HepG2 (cell line): ENCODE results near the gene DOC2A. TPM values are rescaled to one million over a fixed set of nuclear protein-coding genes. Genes with fewer than 3 reads are reported as not detected.

Source experiments
- CEBPG ChIP-seq: IDR thresholded peaks from 2 replicates; pipeline ENCODE4 v1.6.1; 2016
- HOXA3 ChIP-seq: sonication (generic); formaldehyde crosslinking; IDR thresholded peaks from 2 replicates; pipeline ENCODE4 v1.5.0; 2020; ENCODE audit warnings: missing genetic modification reagents
- NCOA2 ChIP-seq: sonication (generic); formaldehyde crosslinking; IDR thresholded peaks from 2 replicates; pipeline ENCODE4 v1.8.0; 2022; ENCODE audit warnings: inconsistent platforms
- NR2F6 ChIP-seq, 2 experiments: IDR thresholded peaks; 2 replicates each; pipeline ENCODE4 v1.6.1; 2016; ENCODE audit warnings: antibody characterized with exemption in 1 of 2, mild to moderate bottlenecking in 1 of 2
- POLR2AphosphoS5 ChIP-seq: IDR thresholded peaks from 2 replicates; pipeline ENCODE4 v1.6.1; 2012; ENCODE audit warnings: low read depth, low read length
- RBFOX2 ChIP-seq: fragments of 200-400 bp; formaldehyde crosslinking; IDR thresholded peaks from 2 replicates; pipeline ENCODE4 v1.6.1; 2017; ENCODE audit warnings: low read depth, mild to moderate bottlenecking, low read length
- SMARCE1 ChIP-seq: fragments of 450-650 bp; IDR thresholded peaks from 2 replicates; pipeline ENCODE4 v1.6.1; 2017; ENCODE audit warnings: borderline replicate concordance
- TBX2 ChIP-seq: sonication (generic); formaldehyde crosslinking; IDR thresholded peaks from 2 replicates; pipeline ENCODE4 v1.5.0; 2020; ENCODE audit warnings: missing genetic modification reagents, mild to moderate bottlenecking, borderline replicate concordance
- TCF12 ChIP-seq, 2 experiments: fragments of 450-650 bp in 1 of 2; sonication (generic) in 1 of 2; formaldehyde crosslinking in 1 of 2; IDR thresholded peaks; 2 replicates each; pipeline versions ENCODE4 v1.6.1 to v1.8.0; 2017 to 2022; ENCODE audit warnings: antibody characterized with exemption in 1 of 2, mild to moderate bottlenecking in 1 of 2, missing genetic modification reagents in 1 of 2, moderate library complexity in 1 of 2
- TMF1 ChIP-seq: sonication (generic); formaldehyde crosslinking; IDR thresholded peaks from 2 replicates; pipeline ENCODE4 v1.8.1; 2022; ENCODE audit warnings: low read depth, missing genetic modification reagents
- ZFY ChIP-seq: sonication (generic); formaldehyde crosslinking; IDR thresholded peaks from 2 replicates; pipeline ENCODE4 v1.4.0; 2020; ENCODE audit warnings: missing genetic modification reagents
- ZNF569 ChIP-seq: sonication (generic); formaldehyde crosslinking; IDR thresholded peaks from 2 replicates; pipeline ENCODE4 v1.5.0; 2020; ENCODE audit warnings: mild to moderate bottlenecking, missing genetic modification reagents, moderate library complexity, borderline replicate concordance
- ZNF790 ChIP-seq: sonication (generic); formaldehyde crosslinking; IDR thresholded peaks from 2 replicates; pipeline ENCODE4 v1.8.0; 2022; ENCODE audit warnings: missing genetic modification reagents, mild to moderate bottlenecking, borderline replicate concordance
- polyA plus RNA-seq, 8 experiments: library from polyadenylated mRNA; depleted of rRNA in 3 of 8; stranded (reverse) in 7 of 8; unstranded in 1 of 8; fragments of >200 nt; fragmentation: Illumina TruSeq in 4 of 8; extraction: Trizol in 4 of 8; gene quantifications; 2 replicates each; pipeline versions ENCODE4 v1.2.1 to v1.2.3, GENCODE V29; 2011 to 2016; ENCODE audit warnings: low read depth in 4 of 8, missing spikeins in 1 of 8, mixed read lengths in 1 of 8; ENCODE audit not compliant: insufficient read depth in 1 of 8
- total RNA-seq, 5 experiments: library from RNA; depleted of rRNA; stranded (reverse); fragments of >200 nt; fragmentation: Illumina TruSeq; extraction: Trizol; gene quantifications; 2 replicates each; pipeline ENCODE4 v1.2.3, GENCODE V29; 2016; ENCODE audit warnings: low read depth in 1 of 5
- TF ChIP-seq, protein P1 (sequence below): sonication (generic); formaldehyde crosslinking; IDR thresholded peaks from 2 replicates; pipeline ENCODE4 v1.9.0; 2021; ENCODE audit warnings: missing genetic modification reagents, borderline replicate concordance
- TF ChIP-seq, protein P2 (sequence below): sonication (generic); formaldehyde crosslinking; IDR thresholded peaks from 2 replicates; pipeline ENCODE4 v1.8.1; 2023; ENCODE audit warnings: mild to moderate bottlenecking, missing genetic modification reagents, borderline replicate concordance
- TF ChIP-seq, protein P3 (sequence below): sonication (generic); formaldehyde crosslinking; IDR thresholded peaks from 2 replicates; pipeline ENCODE4 v1.4.0; 2020; ENCODE audit warnings: missing genetic modification reagents, borderline replicate concordance
- TF ChIP-seq, protein P4 (sequence below): conservative IDR thresholded peaks from 2 replicates; pipeline ENCODE4 v1.6.1; 2018; ENCODE audit warnings: missing genetic modification reagents
- TF ChIP-seq, protein P5 (sequence below): sonication (generic); formaldehyde crosslinking; IDR thresholded peaks from 2 replicates; pipeline ENCODE4 v1.4.0; 2020; ENCODE audit warnings: missing genetic modification reagents
- TF ChIP-seq, protein P6 (sequence below): sonication (generic); formaldehyde crosslinking; conservative IDR thresholded peaks from 2 replicates; pipeline ENCODE4 v1.8.0; 2022; ENCODE audit warnings: mild to moderate bottlenecking, moderate library complexity, missing genetic modification reagents

DOC2A gene
- total and polyA plus RNA-seq, 2 of the 13 experiments (the other 11 are each of a cell fraction or from before 2014, with no cell fraction given), result 0.15 to 0.55 TPM

DNA sequence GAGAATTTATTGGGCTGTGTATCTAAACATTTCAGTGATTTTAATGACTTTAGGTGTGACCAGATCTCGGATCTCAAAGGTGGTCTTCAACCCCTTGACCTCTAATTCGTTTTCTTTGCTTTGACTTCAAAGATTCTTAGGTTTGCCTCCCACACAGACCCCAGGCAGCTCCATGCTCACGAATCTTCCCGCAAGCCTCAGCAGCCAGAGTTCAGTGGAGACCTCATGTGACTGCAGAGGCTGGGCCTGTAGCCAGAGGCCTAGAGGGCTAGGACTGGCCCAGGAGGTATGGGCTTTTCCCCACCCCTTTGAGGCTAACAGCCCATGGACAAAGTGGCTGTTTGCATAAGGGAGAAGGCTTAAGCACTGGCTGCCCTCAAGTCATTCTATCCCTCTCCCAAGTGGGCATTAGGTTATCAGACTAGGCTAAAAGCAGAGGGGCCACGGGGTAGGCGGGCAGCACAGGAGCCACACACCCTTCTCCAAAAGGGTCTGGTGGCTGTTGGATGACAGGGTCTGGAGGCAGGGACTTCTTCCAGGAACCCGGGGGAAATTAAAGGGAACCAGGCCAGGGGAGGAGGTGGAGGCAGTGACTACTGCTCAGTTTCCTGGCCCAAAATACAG, 18.4 kb downstream of the DOC2A start (continued):
- TF ChIP-seq, protein P1, sequence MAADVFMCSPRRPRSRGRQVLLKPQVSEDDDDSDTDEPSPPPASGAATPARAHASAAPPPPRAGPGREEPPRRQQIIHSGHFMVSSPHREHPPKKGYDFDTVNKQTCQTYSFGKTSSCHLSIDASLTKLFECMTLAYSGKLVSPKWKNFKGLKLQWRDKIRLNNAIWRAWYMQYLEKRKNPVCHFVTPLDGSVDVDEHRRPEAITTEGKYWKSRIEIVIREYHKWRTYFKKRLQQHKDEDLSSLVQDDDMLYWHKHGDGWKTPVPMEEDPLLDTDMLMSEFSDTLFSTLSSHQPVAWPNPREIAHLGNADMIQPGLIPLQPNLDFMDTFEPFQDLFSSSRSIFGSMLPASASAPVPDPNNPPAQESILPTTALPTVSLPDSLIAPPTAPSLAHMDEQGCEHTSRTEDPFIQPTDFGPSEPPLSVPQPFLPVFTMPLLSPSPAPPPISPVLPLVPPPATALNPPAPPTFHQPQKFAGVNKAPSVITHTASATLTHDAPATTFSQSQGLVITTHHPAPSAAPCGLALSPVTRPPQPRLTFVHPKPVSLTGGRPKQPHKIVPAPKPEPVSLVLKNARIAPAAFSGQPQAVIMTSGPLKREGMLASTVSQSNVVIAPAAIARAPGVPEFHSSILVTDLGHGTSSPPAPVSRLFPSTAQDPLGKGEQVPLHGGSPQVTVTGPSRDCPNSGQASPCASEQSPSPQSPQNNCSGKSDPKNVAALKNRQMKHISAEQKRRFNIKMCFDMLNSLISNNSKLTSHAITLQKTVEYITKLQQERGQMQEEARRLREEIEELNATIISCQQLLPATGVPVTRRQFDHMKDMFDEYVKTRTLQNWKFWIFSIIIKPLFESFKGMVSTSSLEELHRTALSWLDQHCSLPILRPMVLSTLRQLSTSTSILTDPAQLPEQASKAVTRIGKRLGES (CRISPR knock-in tag), result no peak
- TF ChIP-seq ZNF790, result no peak
- TF ChIP-seq, protein P2, sequence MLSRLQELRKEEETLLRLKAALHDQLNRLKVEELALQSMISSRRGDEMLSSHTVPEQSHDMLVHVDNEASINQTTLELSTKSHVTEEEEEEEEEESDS (CRISPR knock-in tag), result no peak
- TF ChIP-seq, protein P3, sequence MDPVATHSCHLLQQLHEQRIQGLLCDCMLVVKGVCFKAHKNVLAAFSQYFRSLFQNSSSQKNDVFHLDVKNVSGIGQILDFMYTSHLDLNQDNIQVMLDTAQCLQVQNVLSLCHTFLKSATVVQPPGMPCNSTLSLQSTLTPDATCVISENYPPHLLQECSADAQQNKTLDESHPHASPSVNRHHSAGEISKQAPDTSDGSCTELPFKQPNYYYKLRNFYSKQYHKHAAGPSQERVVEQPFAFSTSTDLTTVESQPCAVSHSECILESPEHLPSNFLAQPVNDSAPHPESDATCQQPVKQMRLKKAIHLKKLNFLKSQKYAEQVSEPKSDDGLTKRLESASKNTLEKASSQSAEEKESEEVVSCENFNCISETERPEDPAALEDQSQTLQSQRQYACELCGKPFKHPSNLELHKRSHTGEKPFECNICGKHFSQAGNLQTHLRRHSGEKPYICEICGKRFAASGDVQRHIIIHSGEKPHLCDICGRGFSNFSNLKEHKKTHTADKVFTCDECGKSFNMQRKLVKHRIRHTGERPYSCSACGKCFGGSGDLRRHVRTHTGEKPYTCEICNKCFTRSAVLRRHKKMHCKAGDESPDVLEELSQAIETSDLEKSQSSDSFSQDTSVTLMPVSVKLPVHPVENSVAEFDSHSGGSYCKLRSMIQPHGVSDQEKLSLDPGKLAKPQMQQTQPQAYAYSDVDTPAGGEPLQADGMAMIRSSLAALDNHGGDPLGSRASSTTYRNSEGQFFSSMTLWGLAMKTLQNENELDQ (CRISPR knock-in tag), result no peak
- no peak for TF ChIP-seq CEBPG (CRISPR knock-in tag)
- peak; percentile 31; the same call in 1 of the 2 replicates for TF ChIP-seq POLR2AphosphoS5
- no peak for TF ChIP-seq NCOA2 (CRISPR knock-in tag)
- TF ChIP-seq TMF1, result no peak
- TF ChIP-seq NR2F6 (IDR thresholded peaks at IDR 0.05), result no peak
- no peak for TF ChIP-seq NR2F6 (CRISPR knock-in tag; IDR thresholded peaks at IDR 0.05)
- TF ChIP-seq ZFY (CRISPR knock-in tag), result peak; percentile 19; the same call in 1 of the 2 replicates
- no peak for TF ChIP-seq ZNF569 (CRISPR knock-in tag)
- TF ChIP-seq, protein P4, sequence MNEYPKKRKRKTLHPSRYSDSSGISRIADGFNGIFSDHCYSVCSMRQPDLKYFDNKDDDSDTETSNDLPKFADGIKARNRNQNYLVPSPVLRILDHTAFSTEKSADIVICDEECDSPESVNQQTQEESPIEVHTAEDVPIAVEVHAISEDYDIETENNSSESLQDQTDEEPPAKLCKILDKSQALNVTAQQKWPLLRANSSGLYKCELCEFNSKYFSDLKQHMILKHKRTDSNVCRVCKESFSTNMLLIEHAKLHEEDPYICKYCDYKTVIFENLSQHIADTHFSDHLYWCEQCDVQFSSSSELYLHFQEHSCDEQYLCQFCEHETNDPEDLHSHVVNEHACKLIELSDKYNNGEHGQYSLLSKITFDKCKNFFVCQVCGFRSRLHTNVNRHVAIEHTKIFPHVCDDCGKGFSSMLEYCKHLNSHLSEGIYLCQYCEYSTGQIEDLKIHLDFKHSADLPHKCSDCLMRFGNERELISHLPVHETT (CRISPR knock-in tag), result no peak
- no peak for TF ChIP-seq SMARCE1
- TF ChIP-seq, protein P5, sequence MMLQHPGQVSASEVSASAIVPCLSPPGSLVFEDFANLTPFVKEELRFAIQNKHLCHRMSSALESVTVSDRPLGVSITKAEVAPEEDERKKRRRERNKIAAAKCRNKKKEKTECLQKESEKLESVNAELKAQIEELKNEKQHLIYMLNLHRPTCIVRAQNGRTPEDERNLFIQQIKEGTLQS (CRISPR knock-in tag), result no peak
- TF ChIP-seq RBFOX2, result peak; percentile 10; the same call in 1 of the 2 replicates
- no peak for TF ChIP-seq TCF12 (IDR thresholded peaks at IDR 0.05)
- TF ChIP-seq TCF12 (CRISPR knock-in tag; IDR thresholded peaks at IDR 0.05), result no peak
- no peak for TF ChIP-seq TBX2
- no peak for TF ChIP-seq HOXA3
- TF ChIP-seq, protein P6, sequence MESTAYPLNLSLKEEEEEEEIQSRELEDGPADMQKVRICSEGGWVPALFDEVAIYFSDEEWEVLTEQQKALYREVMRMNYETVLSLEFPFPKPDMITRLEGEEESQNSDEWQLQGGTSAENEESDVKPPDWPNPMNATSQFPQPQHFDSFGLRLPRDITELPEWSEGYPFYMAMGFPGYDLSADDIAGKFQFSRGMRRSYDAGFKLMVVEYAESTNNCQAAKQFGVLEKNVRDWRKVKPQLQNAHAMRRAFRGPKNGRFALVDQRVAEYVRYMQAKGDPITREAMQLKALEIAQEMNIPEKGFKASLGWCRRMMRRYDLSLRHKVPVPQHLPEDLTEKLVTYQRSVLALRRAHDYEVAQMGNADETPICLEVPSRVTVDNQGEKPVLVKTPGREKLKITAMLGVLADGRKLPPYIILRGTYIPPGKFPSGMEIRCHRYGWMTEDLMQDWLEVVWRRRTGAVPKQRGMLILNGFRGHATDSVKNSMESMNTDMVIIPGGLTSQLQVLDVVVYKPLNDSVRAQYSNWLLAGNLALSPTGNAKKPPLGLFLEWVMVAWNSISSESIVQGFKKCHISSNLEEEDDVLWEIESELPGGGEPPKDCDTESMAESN (CRISPR knock-in tag), result no peak
